Stimulated activated CD8-positive, alpha-beta memory T cell treated with anti-CD3 and anti-CD28 coated beads, Interleukin-2, amount 100 ng/mL, for 48 hours (primary cell): ENCODE results near the gene MAP3K4.

ENCODE experiments used
- DNase-seq, 2 donors: peaks; one replicate each; pipeline ENCODE4 v3.0.0-alpha.2; 2020; ENCODE audit warnings: low read depth in 2 of 2

MAP3K4 gene

GRCh38 chr6:160999516-160999915, 7.9 kb downstream of the MAP3K4 start:
- DNase-seq: no peak

GRCh38 chr6:161000632-161001031, 9.1 kb downstream of the MAP3K4 start:
- DNase-seq: no peak

GRCh38 chr6:161001421-161001820, 9.9 kb downstream of the MAP3K4 start:
- DNase-seq: no peak

- DNase-seq: no peak
Measured at GRCh38 chr6:161003336-161003735, 11.8 kb downstream of the MAP3K4 start.

GRCh38 chr6:161008245-161008644, 16.7 kb downstream of the MAP3K4 start:
- no peak for DNase-seq

GRCh38 chr6:161009991-161010390, 18.4 kb downstream of the MAP3K4 start:
- no peak for DNase-seq

- no peak for DNase-seq
Measured at GRCh38 chr6:161010418-161010817, 18.8 kb downstream of the MAP3K4 start.

- DNase-seq: no peak
Measured at GRCh38 chr6:161011492-161012480, 20.2 kb downstream of the MAP3K4 start.

GRCh38 chr6:161013695-161014094, 22.1 kb downstream of the MAP3K4 start:
- DNase-seq: no peak

- no peak for DNase-seq
Measured at GRCh38 chr6:161017766-161018564, 26.4 kb downstream of the MAP3K4 start.

GRCh38 chr6:161019324-161019839, 27.8 kb downstream of the MAP3K4 start:
- no peak for DNase-seq

GRCh38 chr6:161021543-161021942, 30.0 kb downstream of the MAP3K4 start:
- no peak for DNase-seq

GRCh38 chr6:161021998-161022743, 30.6 kb downstream of the MAP3K4 start:
- no peak for DNase-seq

GRCh38 chr6:161023316-161023715, 31.7 kb downstream of the MAP3K4 start:
- no peak for DNase-seq

GRCh38 chr6:161024364-161024920, 32.9 kb downstream of the MAP3K4 start:
- DNase-seq: no peak

- DNase-seq: no peak
Measured at GRCh38 chr6:161027385-161027784, 35.8 kb downstream of the MAP3K4 start.

GRCh38 chr6:161029195-161029809, 37.7 kb downstream of the MAP3K4 start:
- DNase-seq: no peak

- DNase-seq: no peak
Measured at GRCh38 chr6:161031721-161032495, 40.3 kb downstream of the MAP3K4 start.

GRCh38 chr6:161033667-161034066, 42.1 kb downstream of the MAP3K4 start:
- DNase-seq: no peak
